K562 (cell line): Measurements from ENCODE around the gene COL15A1. TPM values are rescaled to one million over a fixed set of nuclear protein-coding genes. Genes with fewer than 3 reads are reported as not detected.
A peak's percentile ranks its signal among the peaks of the same experiment; 100 is the strongest.

Experiments used
- ADNP ChIP-seq: fragments of 200-800 bp; sonication (Bioruptor generic); IDR thresholded peaks from 2 replicates; pipeline ENCODE4 v1.6.1; 2016; ENCODE audit warnings: missing genetic modification characterization, missing compliant biosample characterization
- ARID1B ChIP-seq: fragments of 450-650 bp; IDR thresholded peaks from 2 replicates; pipeline ENCODE4 v1.6.1; 2016; ENCODE audit warnings: antibody characterized with exemption, mild to moderate bottlenecking, inconsistent platforms
- CSDE1 ChIP-seq, 2 experiments: fragments of 450-650 bp; IDR thresholded peaks; 2 replicates each; pipeline ENCODE4 v1.6.1; 2016; ENCODE audit warnings: mild to moderate bottlenecking in 1 of 2
- FOXK2 ChIP-seq, 2 experiments: fragments of 450-650 bp; IDR thresholded peaks in 1 of 2; conservative IDR thresholded peaks in 1 of 2; 2 replicates each; pipeline ENCODE4 v1.6.1; 2016; ENCODE audit warnings: low read depth in 2 of 2, mild to moderate bottlenecking in 1 of 2
- FUS ChIP-seq: fragments of 200-400 bp; formaldehyde crosslinking; optimal IDR thresholded peaks from 2 replicates; pipeline ENCODE3; 2017; ENCODE audit warnings: low read depth, low read length
- GATAD2B ChIP-seq: fragments of 450-650 bp; IDR thresholded peaks from 2 replicates; pipeline ENCODE4 v1.6.1; 2017; ENCODE audit warnings: mild to moderate bottlenecking, borderline replicate concordance
- HDAC2 ChIP-seq: fragments of 450-650 bp; IDR thresholded peaks from 2 replicates; pipeline ENCODE4 v1.6.1; 2016; ENCODE audit warnings: mild to moderate bottlenecking
- HOXB6 ChIP-seq: fragments of 250-450 bp; sonication (Bioruptor Pico); IDR thresholded peaks from 2 replicates; pipeline ENCODE4 v1.5.1; 2022; ENCODE audit warnings: mild to moderate bottlenecking, borderline replicate concordance
- LEF1 ChIP-seq: fragments of 450-650 bp; IDR thresholded peaks from 2 replicates; pipeline ENCODE4 v1.6.1; 2016; ENCODE audit warnings: mild to moderate bottlenecking
- MED1 ChIP-seq: sonication (generic); formaldehyde crosslinking; IDR thresholded peaks from 2 replicates; pipeline ENCODE4 v1.8.1; 2023; ENCODE audit warnings: missing genetic modification reagents, borderline replicate concordance
- MEIS2 ChIP-seq: fragments of 450-650 bp; IDR thresholded peaks from 2 replicates; pipeline ENCODE4 v1.6.1; 2014; ENCODE audit warnings: mild to moderate bottlenecking; ENCODE audit not compliant: partially characterized antibody
- MYBL2 ChIP-seq, 2 experiments: fragments of 450-650 bp in 1 of 2; sonication (generic) in 1 of 2; formaldehyde crosslinking in 1 of 2; IDR thresholded peaks; 2 replicates each; pipeline versions ENCODE4 v1.6.1 to v1.8.1; 2017 to 2022; ENCODE audit warnings: borderline replicate concordance in 1 of 2, inconsistent platforms in 1 of 2, low read depth in 1 of 2, mild to moderate bottlenecking in 1 of 2, missing genetic modification reagents in 1 of 2, moderate library complexity in 1 of 2
- MYC ChIP-seq, 2 experiments: fragments of 250-450 bp in 1 of 2; sonication (Bioruptor Pico) in 1 of 2; IDR thresholded peaks; 2 replicates each; pipeline versions ENCODE4 v1.5.1 to v1.6.1; 2012 to 2021; ENCODE audit warnings: low read depth in 2 of 2, borderline replicate concordance in 1 of 2, improper control_type of control experiment in 1 of 2, low read length in 1 of 2, mild to moderate bottlenecking in 1 of 2, moderate library complexity in 1 of 2
- NCOA1 ChIP-seq: fragments of 450-650 bp; IDR thresholded peaks from 2 replicates; pipeline ENCODE4 v1.6.1; 2016; ENCODE audit warnings: low read depth
- OTX1 ChIP-seq: fragments of 450-650 bp; formaldehyde crosslinking; IDR thresholded peaks from 2 replicates; pipeline ENCODE4 v1.4.0; 2022; ENCODE audit warnings: mild to moderate bottlenecking
- PRMT5 ChIP-seq: sonication (generic); formaldehyde crosslinking; IDR thresholded peaks from 2 replicates; pipeline ENCODE4 v1.5.0; 2020; ENCODE audit warnings: missing genetic modification reagents
- PRPF4 ChIP-seq: fragments of 200-400 bp; formaldehyde crosslinking; IDR thresholded peaks from one replicate; pipeline ENCODE4 v1.6.1; 2017; ENCODE audit warnings: low read length, low read depth, mild to moderate bottlenecking; ENCODE audit not compliant: insufficient read depth, poor library complexity, severe bottlenecking
- RBM34 ChIP-seq: fragments of 200-400 bp; formaldehyde crosslinking; IDR thresholded peaks from 2 replicates; pipeline ENCODE4 v1.6.1; 2018; ENCODE audit warnings: low read length, borderline replicate concordance; ENCODE audit not compliant: insufficient read depth
- TARDBP ChIP-seq: fragments of 450-650 bp; IDR thresholded peaks from 2 replicates; pipeline ENCODE4 v1.6.1; 2016
- TFAM ChIP-seq: fragments of 250-450 bp; sonication (Bioruptor Pico); conservative IDR thresholded peaks from 2 replicates; pipeline ENCODE4 v1.5.0; 2021; ENCODE audit warnings: mild to moderate bottlenecking, moderate library complexity
- ZBED1 ChIP-seq: IDR thresholded peaks from 2 replicates; pipeline ENCODE4 v1.6.1; 2014
- ZNF354B ChIP-seq: fragments of 250-450 bp; sonication (Bioruptor Pico); IDR thresholded peaks from 2 replicates; pipeline ENCODE4 v1.4.0; 2020
- ZNF780A ChIP-seq: fragments of 250-450 bp; sonication (Bioruptor Pico); IDR thresholded peaks from 2 replicates; pipeline ENCODE4 v1.5.0; 2021; ENCODE audit warnings: mild to moderate bottlenecking
- polyA plus RNA-seq, 8 experiments: library from polyadenylated mRNA; depleted of rRNA in 4 of 8; stranded (reverse) in 5 of 8; unstranded in 3 of 8; fragments of >200 nt; fragmentation: Nextera tagmentation in 2 of 8; fragmentation: Illumina TruSeq in 1 of 8; extraction: Ambion mirVana in 2 of 8; extraction: Trizol in 1 of 8; gene quantifications; 2 replicates each; pipeline versions ENCODE4 v1.2.1 to v1.2.3, GENCODE V29; 2011 to 2014; ENCODE audit warnings: inconsistent platforms in 1 of 8, missing spikeins in 1 of 8
- total RNA-seq, 7 experiments: library from RNA; depleted of rRNA in 6 of 7; stranded (reverse); fragments of >200 nt in 6 of 7; fragmentation: Illumina TruSeq in 2 of 7; extraction: Trizol in 2 of 7; gene quantifications; 2 replicates each; pipeline versions ENCODE4 v1.2.1 to v1.2.3, GENCODE V29; 2011 to 2021; ENCODE audit warnings: low replicate concordance in 1 of 7
- TF ChIP-seq, protein P1 (sequence below): sonication (generic); formaldehyde crosslinking; IDR thresholded peaks from 2 replicates; pipeline ENCODE4 v1.8.0; 2022; ENCODE audit warnings: mild to moderate bottlenecking, missing genetic modification reagents, borderline replicate concordance
- TF ChIP-seq, protein P2 (sequence below): fragments of 450-650 bp; IDR thresholded peaks from 2 replicates; pipeline ENCODE4 v1.6.1; 2017; ENCODE audit warnings: mild to moderate bottlenecking, moderate library complexity
- TF ChIP-seq, protein P3 (sequence below): fragments of 450-650 bp; IDR thresholded peaks from 2 replicates; pipeline ENCODE4 v1.6.1; 2016

COL15A1 gene
- total and polyA plus RNA-seq, 9 of the 15 experiments (the other 6 are each of a cell fraction or from before 2014, with no cell fraction given) = 0.46 to 5.1 (median 2.6) TPM

DNA sequence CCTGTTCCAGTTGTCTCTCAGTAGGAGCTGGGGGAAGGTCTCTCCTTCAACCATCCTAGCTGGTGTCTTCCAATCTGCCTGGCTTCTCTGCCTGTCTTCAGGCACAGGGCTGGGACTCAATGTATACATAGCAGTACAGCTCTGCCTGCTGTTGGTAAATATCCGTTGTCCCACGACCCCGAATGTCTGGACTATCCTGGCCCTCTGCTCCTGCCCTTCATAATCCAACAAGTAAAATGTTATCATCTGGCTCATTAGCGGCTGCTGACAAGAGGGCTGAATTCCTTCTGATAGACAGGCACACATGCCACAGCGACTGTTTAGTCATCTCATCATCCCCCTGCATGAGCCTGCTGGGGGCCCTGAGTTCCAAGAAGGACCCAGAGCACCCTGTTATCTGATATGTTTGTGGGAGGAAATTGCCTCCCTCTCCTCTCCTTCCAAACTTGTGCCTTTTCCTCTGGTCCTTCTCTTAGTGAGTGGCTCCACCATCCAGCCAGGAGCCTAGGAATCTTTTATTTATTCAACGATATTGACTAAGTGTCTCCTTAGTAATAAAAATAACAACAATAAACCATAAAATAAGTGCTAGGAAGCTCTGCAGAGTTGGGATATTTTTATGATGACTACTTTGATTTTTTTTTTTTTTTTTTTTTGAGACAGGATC, 131.7 kb downstream of the COL15A1 start (continued):
- TF ChIP-seq, protein P1, sequence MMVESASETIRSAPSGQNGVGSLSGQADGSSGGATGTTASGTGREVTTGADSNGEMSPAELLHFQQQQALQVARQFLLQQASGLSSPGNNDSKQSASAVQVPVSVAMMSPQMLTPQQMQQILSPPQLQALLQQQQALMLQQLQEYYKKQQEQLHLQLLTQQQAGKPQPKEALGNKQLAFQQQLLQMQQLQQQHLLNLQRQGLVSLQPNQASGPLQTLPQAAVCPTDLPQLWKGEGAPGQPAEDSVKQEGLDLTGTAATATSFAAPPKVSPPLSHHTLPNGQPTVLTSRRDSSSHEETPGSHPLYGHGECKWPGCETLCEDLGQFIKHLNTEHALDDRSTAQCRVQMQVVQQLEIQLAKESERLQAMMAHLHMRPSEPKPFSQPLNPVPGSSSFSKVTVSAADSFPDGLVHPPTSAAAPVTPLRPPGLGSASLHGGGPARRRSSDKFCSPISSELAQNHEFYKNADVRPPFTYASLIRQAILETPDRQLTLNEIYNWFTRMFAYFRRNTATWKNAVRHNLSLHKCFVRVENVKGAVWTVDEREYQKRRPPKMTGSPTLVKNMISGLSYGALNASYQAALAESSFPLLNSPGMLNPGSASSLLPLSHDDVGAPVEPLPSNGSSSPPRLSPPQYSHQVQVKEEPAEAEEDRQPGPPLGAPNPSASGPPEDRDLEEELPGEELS (CRISPR knock-in tag) = no peak
- TF ChIP-seq FUS (no peak), MED1 (CRISPR knock-in tag) (no peak), NCOA1 (no peak), TARDBP (no peak; the same call in 1 of the 2 replicates), HDAC2 (peak; percentile 79; the same call in 1 of the 2 replicates), RBM34 (no peak), ARID1B (peak; percentile 88), OTX1 (CRISPR knock-in tag) (0 out of 2 replicates have a peak, but pooled peaks have one; percentile 1), GATAD2B (no peak), ADNP (tag) (peak; percentile 10; the same call in 1 of the 2 replicates), TFAM (CRISPR knock-in tag) (no peak), CSDE1 (IDR thresholded peaks at IDR 0.05) (no peak), ZBED1 (no peak), MEIS2 (peak; percentile 88), PRMT5 (CRISPR knock-in tag) (no peak), ZNF780A (CRISPR knock-in tag) (no peak), MYBL2 (IDR thresholded peaks at IDR 0.05; ENCODE audit: low read depth) (no peak), MYBL2 (CRISPR knock-in tag; IDR thresholded peaks at IDR 0.05; ENCODE audit: borderline replicate concordance) (no peak), LEF1 (peak; percentile 45; the same call in 1 of the 2 replicates), FOXK2 (conservative IDR thresholded peaks at IDR 0.05 in 1 of 2, IDR thresholded peaks at IDR 0.05 in 1 of 2; ENCODE audit: low read depth in 2 of 2) (0 out of 4 replicates have a peak, but pooled peaks have one; percentile 33 to 65), MYC (IDR thresholded peaks at IDR 0.05; ENCODE audit: low read depth, low read length) (peak; percentile 77), MYC (CRISPR knock-in tag; IDR thresholded peaks at IDR 0.05; ENCODE audit: borderline replicate concordance, low read depth) (no peak), HOXB6 (CRISPR knock-in tag) (no peak), PRPF4 (no peak), ZNF354B (CRISPR knock-in tag) (no peak)
- TF ChIP-seq, protein P2, sequence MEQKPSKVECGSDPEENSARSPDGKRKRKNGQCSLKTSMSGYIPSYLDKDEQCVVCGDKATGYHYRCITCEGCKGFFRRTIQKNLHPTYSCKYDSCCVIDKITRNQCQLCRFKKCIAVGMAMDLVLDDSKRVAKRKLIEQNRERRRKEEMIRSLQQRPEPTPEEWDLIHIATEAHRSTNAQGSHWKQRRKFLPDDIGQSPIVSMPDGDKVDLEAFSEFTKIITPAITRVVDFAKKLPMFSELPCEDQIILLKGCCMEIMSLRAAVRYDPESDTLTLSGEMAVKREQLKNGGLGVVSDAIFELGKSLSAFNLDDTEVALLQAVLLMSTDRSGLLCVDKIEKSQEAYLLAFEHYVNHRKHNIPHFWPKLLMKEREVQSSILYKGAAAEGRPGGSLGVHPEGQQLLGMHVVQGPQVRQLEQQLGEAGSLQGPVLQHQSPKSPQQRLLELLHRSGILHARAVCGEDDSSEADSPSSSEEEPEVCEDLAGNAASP = no peak
- TF ChIP-seq, protein P3, sequence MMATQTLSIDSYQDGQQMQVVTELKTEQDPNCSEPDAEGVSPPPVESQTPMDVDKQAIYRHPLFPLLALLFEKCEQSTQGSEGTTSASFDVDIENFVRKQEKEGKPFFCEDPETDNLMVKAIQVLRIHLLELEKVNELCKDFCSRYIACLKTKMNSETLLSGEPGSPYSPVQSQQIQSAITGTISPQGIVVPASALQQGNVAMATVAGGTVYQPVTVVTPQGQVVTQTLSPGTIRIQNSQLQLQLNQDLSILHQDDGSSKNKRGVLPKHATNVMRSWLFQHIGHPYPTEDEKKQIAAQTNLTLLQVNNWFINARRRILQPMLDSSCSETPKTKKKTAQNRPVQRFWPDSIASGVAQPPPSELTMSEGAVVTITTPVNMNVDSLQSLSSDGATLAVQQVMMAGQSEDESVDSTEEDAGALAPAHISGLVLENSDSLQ = peak; percentile 96
